ENCODE data around the gene RXRB.

GRCh38 chr6:33170176-33171015, 30.1 kb downstream of the RXRB start:
- TF ChIP-seq CTCF (IDR thresholded peaks at IDR 0.05) (no peak), POLR2A (IDR thresholded peaks at IDR 0.05) (no peak)

Measured in right lobe of liver (tissue), 4 donors.